ENCODE results near the gene CDR2. TPM values are rescaled to one million over a fixed set of nuclear protein-coding genes. Genes with fewer than 3 reads are reported as not detected.
"Not testable (repeated sequence)": the region's sequence is repeated elsewhere in the genome, so short reads cannot be mapped to it uniquely, and the experiment has no call there.

Gene CDR2
- total RNA-seq, 1 donor from 2014 or later = 11.8 TPM

GRCh38 chr16:22353191-22353919, 21.1 kb downstream of the CDR2 start:
- FAIRE-seq = no peak
- no peak for DNase-seq (ENCODE audit: low spot score in 2 of 2)

- FAIRE-seq (no peak), DNase-seq (ENCODE audit: low spot score in 2 of 2) (no peak)
Observed at GRCh38 chr16:22352723-22353122, 21.7 kb downstream of the CDR2 start.

DNA sequence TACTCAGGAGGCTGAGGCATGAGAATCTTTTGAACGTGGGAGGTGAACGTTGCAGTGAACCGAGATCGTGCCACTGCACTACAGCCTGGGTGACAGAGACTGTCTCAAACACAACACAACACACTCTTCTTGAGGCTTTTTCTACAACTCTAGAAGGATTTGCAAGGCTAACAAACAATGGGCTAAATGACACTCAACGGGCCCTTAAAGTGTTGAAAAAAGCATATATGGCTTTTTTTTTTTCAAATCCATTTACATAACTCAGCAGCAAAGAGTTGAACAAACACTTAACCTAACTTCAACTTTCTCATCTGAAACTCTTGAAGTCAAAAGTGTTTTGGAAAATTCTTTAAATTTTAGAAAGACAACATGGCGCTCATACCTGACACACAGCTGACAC, 22.3 kb downstream of the CDR2 start:
- FAIRE-seq (no peak), DNase-seq (ENCODE audit: low spot score in 2 of 2) (no peak)

DNA sequence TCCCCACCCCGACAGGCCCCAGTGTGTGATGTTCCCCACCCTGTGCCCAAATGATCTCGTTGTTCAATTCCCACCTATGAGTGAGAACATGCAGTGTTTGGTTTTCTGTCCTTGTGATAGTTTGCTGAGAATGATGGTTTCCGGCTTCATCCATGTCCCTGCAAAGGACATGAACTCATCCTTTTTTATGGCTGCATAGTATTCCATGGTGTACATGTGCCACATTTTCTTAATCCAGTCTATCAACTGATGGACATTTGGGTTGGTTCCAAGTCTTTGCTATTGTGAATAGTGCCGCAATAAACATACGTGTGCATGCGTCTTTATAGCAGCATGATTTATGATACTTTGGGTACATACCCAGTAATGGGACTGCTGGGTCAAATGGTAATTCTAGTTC, 23.4 kb downstream of the CDR2 start:
- not testable (repeated sequence) for FAIRE-seq; DNase-seq (ENCODE audit: low spot score in 2 of 2)

GRCh38 chr16:22348291-22348690, 26.1 kb downstream of the CDR2 start:
- DNase-seq (ENCODE audit: low spot score in 2 of 2) (no peak), FAIRE-seq (no peak)

DNA sequence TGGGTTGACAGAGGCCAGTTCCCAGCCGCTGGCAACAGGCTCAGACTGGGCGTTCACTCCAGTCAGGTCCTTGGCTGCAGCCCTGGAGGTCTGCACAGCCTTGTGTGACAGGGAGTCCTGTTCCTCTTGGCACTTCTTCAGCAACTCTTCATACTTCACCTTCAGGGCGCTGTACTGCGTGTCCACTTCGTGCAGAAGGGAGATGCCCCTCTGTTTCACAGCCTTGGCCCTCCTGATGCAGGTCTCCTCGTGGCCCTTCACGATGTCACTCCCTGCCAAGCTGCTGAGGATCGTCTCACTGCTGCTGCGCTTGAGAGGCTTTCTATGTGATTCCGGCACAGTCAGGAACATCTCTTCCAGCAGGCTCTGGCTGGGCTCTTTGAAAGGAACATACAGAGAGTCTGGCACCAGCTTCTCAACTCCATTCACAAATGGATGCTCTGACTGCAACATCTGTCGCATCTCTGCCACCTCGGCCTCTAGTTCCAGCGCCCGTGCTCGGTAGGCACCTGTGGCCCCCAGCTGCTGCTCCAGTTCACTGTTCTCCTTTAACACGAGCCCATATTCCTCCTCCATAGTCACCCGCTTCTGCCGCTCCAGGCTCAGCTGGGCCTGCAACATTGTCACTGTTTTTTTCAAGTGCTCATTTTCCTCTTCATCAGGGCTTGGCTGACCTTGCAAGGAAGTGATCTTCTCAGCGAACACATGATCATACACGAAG, 27.2 kb downstream of the CDR2 start:
- FAIRE-seq (no peak), DNase-seq (ENCODE audit: low spot score in 2 of 2) (no peak)

DNA sequence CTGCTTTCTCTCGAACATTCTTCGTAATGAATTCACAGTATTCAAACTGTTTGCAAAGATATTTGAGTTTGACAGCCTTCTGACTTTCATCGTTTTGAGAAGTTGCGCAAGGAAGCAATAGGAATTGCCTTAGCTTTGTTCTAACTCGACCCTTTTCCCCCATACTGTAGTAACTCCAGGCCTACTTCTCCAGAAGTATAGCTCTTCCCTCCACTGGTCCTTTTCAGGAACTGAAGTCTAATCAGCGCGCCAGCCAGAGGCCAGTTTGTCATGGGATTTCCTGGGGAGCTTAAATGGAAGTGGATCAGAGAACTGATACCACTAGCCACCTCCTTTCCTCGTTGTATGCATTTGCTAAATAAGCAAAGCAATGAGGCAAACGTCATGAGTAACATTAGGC, 27.9 kb downstream of the CDR2 start:
- no peak for FAIRE-seq
- DNase-seq (ENCODE audit: low spot score in 2 of 2) = no peak

DNA sequence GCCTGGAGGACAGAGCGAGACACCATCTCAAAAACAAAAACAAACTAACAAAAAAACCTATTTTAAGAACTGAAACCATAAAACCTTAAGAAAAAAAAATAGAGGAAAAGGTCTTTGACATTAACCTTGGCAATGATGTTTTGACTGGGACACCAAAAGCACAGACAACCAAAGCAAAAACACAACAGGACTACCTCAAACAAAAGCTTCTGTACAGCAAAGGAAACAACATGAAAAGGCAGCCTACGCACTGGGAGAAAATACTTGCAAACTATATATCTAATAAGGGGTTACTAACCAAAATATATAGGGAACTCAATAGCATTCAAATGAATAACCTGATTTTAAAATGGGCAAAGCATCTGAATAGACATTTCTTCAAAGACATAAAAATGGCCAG, 32.3 kb downstream of the CDR2 start:
- DNase-seq (ENCODE audit: low spot score in 2 of 2) (no peak), FAIRE-seq (no peak)

DNA sequence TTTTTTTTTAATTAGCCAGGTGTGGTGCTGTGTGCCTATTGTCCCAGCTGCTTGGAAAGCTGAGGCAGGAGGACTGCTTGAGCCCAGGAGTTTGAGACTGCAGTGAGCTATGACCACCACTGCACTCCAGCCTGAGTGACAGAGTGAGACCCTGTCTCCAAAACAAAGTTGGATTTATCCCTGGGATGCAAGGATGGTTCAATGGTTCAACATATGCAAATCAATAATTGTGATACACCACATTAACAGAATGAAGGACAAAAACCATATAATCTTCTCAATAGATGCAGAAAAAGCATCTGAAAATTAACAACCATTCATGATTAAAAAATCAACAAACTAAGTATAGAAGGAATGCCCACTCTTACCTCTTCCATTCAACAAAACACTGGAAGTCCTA, 33.5 kb downstream of the CDR2 start:
- FAIRE-seq (no peak), DNase-seq (ENCODE audit: low spot score in 2 of 2) (no peak)

DNA sequence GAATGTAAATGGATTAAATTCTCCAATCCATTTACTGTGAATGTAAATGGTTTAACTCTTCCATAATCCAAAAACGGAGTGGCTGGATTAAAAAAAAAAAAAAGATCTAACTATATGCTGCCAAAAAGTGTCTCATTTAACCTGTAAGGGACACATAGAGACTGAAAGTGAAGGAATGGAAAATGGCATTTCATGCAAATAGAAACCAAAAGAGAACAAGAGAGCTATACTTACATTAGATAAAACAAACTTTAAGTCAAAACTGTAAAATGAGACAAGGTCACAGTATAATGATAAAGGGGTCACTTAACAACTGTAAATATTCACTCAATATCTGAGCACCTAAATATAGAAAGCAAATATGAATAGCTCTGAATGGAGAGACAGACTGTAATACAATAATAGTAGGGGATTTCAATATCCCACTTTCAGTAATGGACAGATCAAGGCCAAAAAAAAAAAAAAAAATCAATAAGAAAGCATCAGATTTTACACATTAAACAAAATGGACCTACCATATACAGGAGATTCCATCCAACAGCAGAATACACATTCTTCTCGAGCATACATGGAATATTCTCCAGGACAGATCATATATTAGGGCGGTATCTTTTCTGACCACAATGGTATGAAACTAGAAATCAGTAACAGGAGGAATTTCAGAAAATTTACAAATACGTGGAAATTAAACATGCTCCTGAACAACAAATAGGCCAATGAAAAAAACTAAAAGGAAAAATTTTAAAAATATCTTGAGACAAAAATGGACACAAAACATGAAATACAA, 36.4 kb downstream of the CDR2 start:
- FAIRE-seq (no peak), DNase-seq (ENCODE audit: low spot score in 2 of 2) (no peak)

DNA sequence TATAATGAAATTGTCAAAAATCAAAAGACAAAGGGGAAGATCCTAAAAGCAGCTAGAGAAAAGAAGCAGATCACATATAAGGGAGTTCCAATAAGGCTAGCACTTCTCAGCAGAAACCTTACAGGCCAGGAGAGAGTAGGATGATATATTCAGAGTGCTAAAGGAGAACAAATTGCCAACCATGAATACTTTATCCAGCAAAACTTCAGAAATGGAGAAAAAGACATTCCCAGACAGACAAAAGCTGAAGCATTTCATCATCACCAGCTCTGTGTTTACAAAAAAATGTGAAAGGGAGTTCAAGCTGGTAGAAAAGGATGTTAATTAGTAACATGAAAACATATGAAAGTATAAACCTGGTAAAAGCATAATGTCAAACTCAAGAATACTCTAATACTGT, 37.4 kb downstream of the CDR2 start:
- DNase-seq (ENCODE audit: low spot score in 2 of 2) (no peak), FAIRE-seq (no peak)

DNA sequence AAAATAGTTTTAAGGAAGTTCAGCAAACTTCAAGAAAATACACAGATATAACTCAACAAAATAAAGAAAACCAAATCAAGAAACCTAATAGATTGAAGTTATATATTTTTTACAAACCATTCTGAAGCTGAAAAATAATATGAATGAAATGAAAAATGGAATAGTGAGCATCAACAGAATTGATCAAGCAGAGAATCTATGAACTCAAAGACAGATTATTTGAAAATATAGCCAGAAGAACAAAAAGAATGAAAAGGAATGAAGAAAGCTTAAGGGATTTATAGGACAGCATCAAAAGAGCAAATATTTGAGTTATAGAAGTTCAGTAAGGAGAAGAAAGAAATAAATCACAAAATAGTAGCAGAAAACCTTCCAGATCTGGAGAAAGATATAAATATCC, 37.8 kb downstream of the CDR2 start:
- DNase-seq (ENCODE audit: low spot score in 2 of 2) (no peak), FAIRE-seq (no peak)

DNA sequence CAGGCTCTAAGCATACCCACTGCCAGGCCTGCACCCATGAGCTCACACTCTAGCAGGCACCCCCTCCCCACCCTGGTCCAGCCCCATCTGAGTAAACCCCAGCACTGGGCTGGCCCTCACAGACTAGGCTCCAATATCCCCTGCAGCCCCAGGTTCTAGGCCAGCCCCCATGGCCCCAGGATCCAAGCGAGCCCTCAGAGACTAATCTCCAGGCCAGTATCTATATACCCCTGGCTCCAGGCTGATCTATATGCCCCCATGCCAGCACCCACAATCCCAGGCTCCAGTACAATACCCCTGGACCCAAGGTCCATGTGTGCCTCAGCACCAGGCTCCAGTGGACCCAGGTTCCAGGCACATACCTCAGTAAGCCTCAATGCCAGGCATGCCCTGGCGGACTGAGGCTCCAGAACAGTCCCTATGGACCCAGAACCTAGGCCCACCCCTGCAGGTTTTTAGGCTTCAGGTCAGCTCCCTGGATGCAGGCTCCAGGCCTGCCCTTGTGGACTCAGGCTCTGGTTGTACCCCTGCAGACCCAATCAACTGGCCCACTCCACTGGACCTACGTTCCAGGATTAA, 38.7 kb downstream of the CDR2 start:
- FAIRE-seq = no peak
- DNase-seq (ENCODE audit: low spot score in 2 of 2) = no peak

- DNase-seq (ENCODE audit: low spot score in 2 of 2) = no peak
Observed at GRCh38 chr16:22333457-22333994, 40.9 kb downstream of the CDR2 start.

DNA sequence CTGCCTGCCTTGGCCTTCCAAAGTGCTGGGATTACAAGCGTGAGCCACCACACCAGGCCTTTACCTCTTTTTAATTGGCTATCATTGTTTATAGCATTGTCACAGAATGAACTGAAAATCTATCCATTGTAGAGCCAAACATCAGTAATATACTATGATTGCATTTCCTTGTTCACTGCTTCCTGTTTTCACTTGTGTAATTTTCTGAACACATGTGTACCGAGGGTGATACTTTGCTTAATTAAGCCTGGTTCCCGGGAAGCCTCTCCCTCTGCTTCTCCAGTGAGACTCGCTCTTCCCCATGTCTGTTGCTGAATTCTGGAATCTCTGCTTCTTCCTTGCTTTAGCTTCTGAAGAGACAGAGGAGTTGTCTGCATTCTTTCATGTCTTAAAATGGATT, 44.1 kb downstream of the CDR2 start:
- DNase-seq (ENCODE audit: low spot score in 2 of 2) (no peak), FAIRE-seq (no peak)

More at GRCh38 chr16:22333457-22333994, 40.9 kb downstream of the CDR2 start:
- FAIRE-seq = no peak

- DNase-seq (ENCODE audit: low spot score in 2 of 2) (no peak), FAIRE-seq (no peak)
Observed at GRCh38 chr16:22329199-22329695, 45.2 kb downstream of the CDR2 start.

DNA sequence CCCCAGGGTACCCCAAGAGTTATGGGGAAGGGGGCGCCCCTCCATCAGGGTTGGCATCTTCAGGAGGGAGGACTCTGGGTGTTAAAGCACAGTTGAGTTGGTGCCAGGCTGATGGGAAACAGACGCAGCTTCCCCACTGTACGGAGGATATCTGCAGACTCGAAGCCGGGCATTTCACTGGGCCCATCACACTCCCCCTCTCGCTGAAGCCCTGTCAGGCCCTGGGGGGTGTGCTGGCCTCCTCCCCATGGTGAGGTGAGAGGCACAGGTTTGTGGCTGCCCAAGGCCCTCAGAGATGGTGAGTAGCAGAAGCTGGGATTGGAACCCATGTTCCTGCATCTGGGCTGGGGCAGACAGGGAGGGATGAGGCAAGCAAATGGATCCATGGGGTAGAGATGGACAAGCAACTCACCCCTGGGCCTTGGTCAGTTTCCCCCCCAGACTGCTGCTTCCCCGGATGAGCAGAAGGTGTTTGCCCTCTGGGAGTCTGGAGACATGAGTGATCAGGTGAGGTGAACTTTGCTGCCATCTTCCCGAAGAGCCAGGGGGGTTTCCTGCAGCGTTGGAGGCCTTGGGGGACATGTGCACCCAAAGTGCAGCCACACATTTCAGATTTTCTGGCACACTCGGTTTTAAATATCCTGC, 46.2 kb downstream of the CDR2 start:
- FAIRE-seq = no peak
- no peak for DNase-seq (ENCODE audit: low spot score in 2 of 2)

- no peak for FAIRE-seq
- no peak for DNase-seq (ENCODE audit: low spot score in 2 of 2)
Observed at GRCh38 chr16:22327446-22327775, 47.0 kb downstream of the CDR2 start.

- FAIRE-seq = no peak
- no peak for DNase-seq (ENCODE audit: low spot score in 2 of 2)
Observed at GRCh38 chr16:22326771-22327445, 47.5 kb downstream of the CDR2 start.

GRCh38 chr16:22326369-22326652, 48.1 kb downstream of the CDR2 start:
- FAIRE-seq = no peak

More at GRCh38 chr16:22326369-22326652, 48.1 kb downstream of the CDR2 start:
- no peak for DNase-seq (ENCODE audit: low spot score in 2 of 2)

Data from frontal cortex (tissue), 4 donors.